Panc1 (cell line): ENCODE results near the gene FHL2. TPM values are rescaled to one million over a fixed set of nuclear protein-coding genes. Genes with fewer than 3 reads are reported as not detected.

Experiments used
- ATAC-seq: fragments of 200-7000 bp; cut with Tn5 transposase; 2 replicates; pipeline ENCODE4 v1.9.1; 2020; ENCODE audit warnings: mild to moderate bottlenecking, moderate library complexity
- BruUV-seq: library from RNA; stranded (reverse); fragments of 400-500 nt; replicated peaks from 2 replicates; lab custom pipeline; 2021; lab: Mats Ljungman, UMichigan
- CTCF ChIA-PET: fragments of 300-600 bp; sonication (Branson Sonifier 250); formaldehyde crosslinking; loops from one replicate; lab custom pipeline; 2022; ENCODE audit warnings: antibody characterized with exemption; lab: Charles Lee
- POLR2A ChIA-PET: fragments of 300-600 bp; sonication (Branson Sonifier 250); formaldehyde crosslinking; loops from one replicate; lab custom pipeline; 2022; ENCODE audit warnings: antibody characterized with exemption; lab: Charles Lee
- DNase-seq: peaks from one replicate; pipeline ENCODE4 v3.0.0-alpha.2; 2010; ENCODE audit warnings: low read depth, low spot score
- H3K27ac ChIP-seq: 2 replicates; pipeline ENCODE4 v1.5.1; 2011; ENCODE audit warnings: mild to moderate bottlenecking, low read length, inconsistent platforms
- H3K27me3 ChIP-seq: fragments of 200-500 bp; sonication (Bioruptor generic); 2 replicates; pipeline ENCODE4 v1.6.0; 2014; ENCODE audit warnings: low read length, inconsistent platforms; ENCODE audit not compliant: control insufficient read depth, insufficient read depth
- H3K36me3 ChIP-seq: fragments of 200-500 bp; sonication (Bioruptor generic); 2 replicates; pipeline ENCODE4 v1.5.1; 2014; ENCODE audit warnings: inconsistent platforms, mild to moderate bottlenecking, low read length, moderate library complexity; ENCODE audit not compliant: control insufficient read depth, insufficient read depth
- H3K4me1 ChIP-seq: 2 replicates; pipeline ENCODE4 v1.5.1; 2011; ENCODE audit warnings: inconsistent platforms, mild to moderate bottlenecking, low read length, moderate library complexity; ENCODE audit not compliant: control insufficient read depth, insufficient read depth
- H3K4me3 ChIP-seq, 2 experiments: 2 replicates each; pipeline ENCODE4 v1.5.1; 2011 to 2012; ENCODE audit warnings: low read depth in 2 of 2, low read length in 2 of 2, mild to moderate bottlenecking in 2 of 2, inconsistent platforms in 1 of 2, moderate library complexity in 1 of 2
- H3K9me3 ChIP-seq: fragments of 200-500 bp; sonication (Bioruptor generic); 2 replicates; pipeline ENCODE4 v1.5.1; 2014; ENCODE audit warnings: low read depth, mild to moderate bottlenecking, inconsistent platforms, low read length, moderate library complexity; ENCODE audit not compliant: control insufficient read depth, insufficient read depth
- POLR2AphosphoS5 ChIP-seq: IDR thresholded peaks from 2 replicates; pipeline ENCODE4 v1.6.1; 2012; ENCODE audit warnings: mild to moderate bottlenecking, low read depth, low read length, moderate library complexity
- SIN3A ChIP-seq: IDR thresholded peaks from 2 replicates; pipeline ENCODE4 v1.6.1; 2012; ENCODE audit warnings: low read depth, mild to moderate bottlenecking, low read length, moderate library complexity, borderline replicate concordance; ENCODE audit not compliant: insufficient read depth
- TCF7L2 ChIP-seq: IDR thresholded peaks from 2 replicates; pipeline ENCODE4 v1.6.1; 2011; ENCODE audit warnings: mild to moderate bottlenecking, low read depth, low read length, inconsistent platforms
- in situ Hi-C: cut with HindIII; loops from 2 replicates; pipeline ENCODE4 v1.10.0; 2016; ENCODE audit warnings: low sequenced_read_pairs, low pct_unique_long_range_greater_than_20kb
- intact Hi-C: fragments of 100-400 bp; cut with micrococcal nuclease; formaldehyde crosslinking; loops from one replicate; pipeline ENCODE4 v1.10.0; 2022; ENCODE audit not compliant: unreplicated experiment
- total RNA-seq: library from RNA; stranded (reverse); gene quantifications from one replicate; pipeline ENCODE4 v1.2.1, GENCODE V29; 2021; ENCODE audit not compliant: unreplicated experiment
- TF ChIP-seq, protein P1 (sequence below): fragments of 450-650 bp; IDR thresholded peaks from 2 replicates; pipeline ENCODE4 v1.5.1; 2017; ENCODE audit warnings: mild to moderate bottlenecking
- TF ChIP-seq, protein P2 (sequence below), 2 experiments: IDR thresholded peaks; 2 replicates each; pipeline ENCODE4 v1.6.1; 2011 to 2012; ENCODE audit warnings: low read depth in 2 of 2, control low read depth in 1 of 2, low read length in 1 of 2, mild to moderate bottlenecking in 1 of 2, moderate library complexity in 1 of 2; ENCODE audit not compliant: insufficient read depth in 1 of 2

FHL2 gene
- total RNA-seq, 1 experiment from 2014 or later = 378 TPM

DNA sequence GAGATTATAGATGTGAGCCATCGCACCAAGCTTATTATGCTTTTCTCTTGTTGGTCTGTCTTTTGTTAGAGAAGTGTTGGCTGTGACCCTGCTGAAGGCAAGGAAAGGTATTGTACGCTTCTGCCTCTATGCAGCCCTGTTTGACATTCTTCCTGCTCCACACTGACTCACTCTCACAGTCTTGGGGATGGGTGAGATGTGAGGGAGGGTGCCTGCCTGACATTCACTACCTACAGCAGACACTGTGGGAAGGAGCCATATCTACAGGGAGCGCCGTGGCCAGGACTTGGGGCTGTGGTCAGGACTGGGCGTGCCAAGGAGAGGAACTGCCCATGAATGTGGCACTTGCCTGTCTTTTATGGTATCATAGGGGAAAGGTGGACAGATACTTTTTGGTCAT is 43.9 kb upstream of the FHL2 start:
- Histone ChIP-seq H3K36me3 (no peaks in the 10 kb centered on the region), H3K9me3 (no peaks in the 10 kb centered on the region), H3K4me3 (no peak overlapping the region), H3K4me1 (peaks cover 41% of the 10 kb centered on the region), H3K27me3 (no peaks in the 10 kb centered on the region), H3K27ac (peak overlapping the region; percentile 98)
- intact Hi-C loops (no loop called here), in situ Hi-C loops (no loop called here)
- DNase-seq (no peak), ATAC-seq (no peak)
- CTCF ChIA-PET = no interaction called here
- BruUV-seq = no TSS peak
- POLR2A ChIA-PET = no interaction called here
- TF ChIP-seq SIN3A = no peak
- TF ChIP-seq, protein P1, sequence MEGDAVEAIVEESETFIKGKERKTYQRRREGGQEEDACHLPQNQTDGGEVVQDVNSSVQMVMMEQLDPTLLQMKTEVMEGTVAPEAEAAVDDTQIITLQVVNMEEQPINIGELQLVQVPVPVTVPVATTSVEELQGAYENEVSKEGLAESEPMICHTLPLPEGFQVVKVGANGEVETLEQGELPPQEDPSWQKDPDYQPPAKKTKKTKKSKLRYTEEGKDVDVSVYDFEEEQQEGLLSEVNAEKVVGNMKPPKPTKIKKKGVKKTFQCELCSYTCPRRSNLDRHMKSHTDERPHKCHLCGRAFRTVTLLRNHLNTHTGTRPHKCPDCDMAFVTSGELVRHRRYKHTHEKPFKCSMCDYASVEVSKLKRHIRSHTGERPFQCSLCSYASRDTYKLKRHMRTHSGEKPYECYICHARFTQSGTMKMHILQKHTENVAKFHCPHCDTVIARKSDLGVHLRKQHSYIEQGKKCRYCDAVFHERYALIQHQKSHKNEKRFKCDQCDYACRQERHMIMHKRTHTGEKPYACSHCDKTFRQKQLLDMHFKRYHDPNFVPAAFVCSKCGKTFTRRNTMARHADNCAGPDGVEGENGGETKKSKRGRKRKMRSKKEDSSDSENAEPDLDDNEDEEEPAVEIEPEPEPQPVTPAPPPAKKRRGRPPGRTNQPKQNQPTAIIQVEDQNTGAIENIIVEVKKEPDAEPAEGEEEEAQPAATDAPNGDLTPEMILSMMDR = no peak
- TF ChIP-seq, protein P2, sequence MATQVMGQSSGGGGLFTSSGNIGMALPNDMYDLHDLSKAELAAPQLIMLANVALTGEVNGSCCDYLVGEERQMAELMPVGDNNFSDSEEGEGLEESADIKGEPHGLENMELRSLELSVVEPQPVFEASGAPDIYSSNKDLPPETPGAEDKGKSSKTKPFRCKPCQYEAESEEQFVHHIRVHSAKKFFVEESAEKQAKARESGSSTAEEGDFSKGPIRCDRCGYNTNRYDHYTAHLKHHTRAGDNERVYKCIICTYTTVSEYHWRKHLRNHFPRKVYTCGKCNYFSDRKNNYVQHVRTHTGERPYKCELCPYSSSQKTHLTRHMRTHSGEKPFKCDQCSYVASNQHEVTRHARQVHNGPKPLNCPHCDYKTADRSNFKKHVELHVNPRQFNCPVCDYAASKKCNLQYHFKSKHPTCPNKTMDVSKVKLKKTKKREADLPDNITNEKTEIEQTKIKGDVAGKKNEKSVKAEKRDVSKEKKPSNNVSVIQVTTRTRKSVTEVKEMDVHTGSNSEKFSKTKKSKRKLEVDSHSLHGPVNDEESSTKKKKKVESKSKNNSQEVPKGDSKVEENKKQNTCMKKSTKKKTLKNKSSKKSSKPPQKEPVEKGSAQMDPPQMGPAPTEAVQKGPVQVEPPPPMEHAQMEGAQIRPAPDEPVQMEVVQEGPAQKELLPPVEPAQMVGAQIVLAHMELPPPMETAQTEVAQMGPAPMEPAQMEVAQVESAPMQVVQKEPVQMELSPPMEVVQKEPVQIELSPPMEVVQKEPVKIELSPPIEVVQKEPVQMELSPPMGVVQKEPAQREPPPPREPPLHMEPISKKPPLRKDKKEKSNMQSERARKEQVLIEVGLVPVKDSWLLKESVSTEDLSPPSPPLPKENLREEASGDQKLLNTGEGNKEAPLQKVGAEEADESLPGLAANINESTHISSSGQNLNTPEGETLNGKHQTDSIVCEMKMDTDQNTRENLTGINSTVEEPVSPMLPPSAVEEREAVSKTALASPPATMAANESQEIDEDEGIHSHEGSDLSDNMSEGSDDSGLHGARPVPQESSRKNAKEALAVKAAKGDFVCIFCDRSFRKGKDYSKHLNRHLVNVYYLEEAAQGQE (IDR thresholded peaks at IDR 0.05; ENCODE audit: insufficient read depth in 1 of 2, low read depth in 2 of 2, low read length in 1 of 2) = no peak
- TF ChIP-seq TCF7L2 = no peak
- TF ChIP-seq POLR2AphosphoS5 = no peak

DNA sequence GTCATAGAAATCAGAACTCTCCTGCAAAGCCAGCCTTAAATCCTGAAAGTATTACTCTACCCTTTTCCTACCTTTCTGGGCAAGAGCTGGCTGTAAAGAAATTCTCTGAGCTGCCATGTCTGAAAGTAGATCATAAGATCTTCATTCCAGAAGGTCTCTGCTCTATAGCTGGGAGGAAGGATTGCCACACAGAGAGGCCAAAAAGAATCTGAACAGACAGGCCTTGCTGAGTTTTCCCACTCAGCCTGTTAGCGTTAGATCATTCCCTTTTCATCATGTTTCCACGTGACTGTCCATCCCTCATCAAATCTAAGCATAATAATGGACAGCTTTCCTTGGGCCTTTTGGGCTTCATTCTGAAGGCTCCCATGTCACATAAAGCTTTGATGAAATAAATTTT is 43.2 kb upstream of the FHL2 start:
- no peak for DNase-seq
- ChIA-PET CTCF (no interaction called here), POLR2A (no interaction called here)
- H3K27ac ChIP-seq = peak overlapping the region; percentile 98
- TF ChIP-seq, protein P2 (IDR thresholded peaks at IDR 0.05; ENCODE audit: insufficient read depth in 1 of 2, low read depth in 2 of 2, low read length in 1 of 2) = no peak
- TF ChIP-seq POLR2AphosphoS5 = no peak
- no peak for TF ChIP-seq SIN3A
- TF ChIP-seq, protein P1 = no peak
- TF ChIP-seq TCF7L2 = no peak
- no TSS peak for BruUV-seq
- no peak overlapping the region for H3K4me3 ChIP-seq
- H3K27me3 ChIP-seq = no peaks in the 10 kb centered on the region
- in situ Hi-C loops = no loop called here
- peaks cover 47% of the 10 kb centered on the region for H3K4me1 ChIP-seq
- no peaks in the 10 kb centered on the region for H3K9me3 ChIP-seq
- ATAC-seq = no peak
- no peaks in the 10 kb centered on the region for H3K36me3 ChIP-seq
- intact Hi-C loops = no loop called here
